ENCODE measurements around the gene PDHB. TPM values are rescaled to one million over a fixed set of nuclear protein-coding genes. Genes with fewer than 3 reads are reported as not detected.

The PDHB gene
- total RNA-seq, 1 donor from 2014 or later = 87.7 TPM

- Mint-ChIP-seq H3K9me3 (ENCODE audit: unreplicated experiment) (peaks cover 2% of the 10 kb centered on the region), H3K4me1 (ENCODE audit: low read depth, unreplicated experiment) (peaks cover 52% of the 10 kb centered on the region), H3K36me3 (ENCODE audit: low read depth, unreplicated experiment) (no peaks in the 10 kb centered on the region), H3K27me3 (ENCODE audit: low read depth, unreplicated experiment) (no peaks in the 10 kb centered on the region), H3K4me3 (ENCODE audit: unreplicated experiment) (no peak overlapping the region), H3K27ac (ENCODE audit: unreplicated experiment) (peak overlapping the region; percentile 41)
- no peaks in the 10 kb centered on the region for H3K27me3 ChIP-seq (ENCODE audit: insufficient read depth, low read length)
- peak; percentile 55 for FAIRE-seq
- peak overlapping the region; percentile 24 for H3K9ac ChIP-seq (ENCODE audit: low read length)
- H3K36me3 ChIP-seq (ENCODE audit: insufficient read depth, low read length) = no peaks in the 10 kb centered on the region
- no peaks in the 10 kb centered on the region for H3K9me3 ChIP-seq (ENCODE audit: insufficient read depth, low read depth, low read length)
- peak overlapping the region; percentile 98 for H3K27ac ChIP-seq (ENCODE audit: low read depth, low read length)
- H3K4me1 ChIP-seq (ENCODE audit: insufficient read depth, low read length) = peaks cover 50% of the 10 kb centered on the region
- H3K4me2 ChIP-seq (ENCODE audit: low read length) = no peak overlapping the region
- TF ChIP-seq EZH2 (IDR thresholded peaks at IDR 0.05; ENCODE audit: insufficient read depth, low read length) (no peak), CTCF (IDR thresholded peaks at IDR 0.05; ENCODE audit: insufficient read depth, low read depth, low read length) (no peak)
- no peak overlapping the region for H2AFZ ChIP-seq (ENCODE audit: low read depth, low read length)
- no peak overlapping the region for H3K4me3 ChIP-seq (ENCODE audit: insufficient read depth, low read depth, low read length)
- no peaks in the 10 kb centered on the region for H4K20me1 ChIP-seq (ENCODE audit: insufficient read depth, low read length)
- peak; percentile 79 for DNase-seq (ENCODE audit: low read depth)
- no peaks in the 10 kb centered on the region for H3K79me2 ChIP-seq (ENCODE audit: insufficient read depth, low read length)
Observed at GRCh38 chr3:58388550-58389091, 45.0 kb downstream of the PDHB start.

GRCh38 chr3:58387650-58388546 is 45.7 kb downstream of the PDHB start:
- peak overlapping the region; percentile 98 for H3K27ac ChIP-seq (ENCODE audit: low read depth, low read length)
- Mint-ChIP-seq H3K27ac (ENCODE audit: unreplicated experiment) (peak overlapping the region; percentile 96), H3K27me3 (ENCODE audit: low read depth, unreplicated experiment) (no peaks in the 10 kb centered on the region), H3K4me1 (ENCODE audit: low read depth, unreplicated experiment) (peaks cover 57% of the 10 kb centered on the region), H3K9me3 (ENCODE audit: unreplicated experiment) (peaks cover 2% of the 10 kb centered on the region), H3K4me3 (ENCODE audit: unreplicated experiment) (no peak overlapping the region), H3K36me3 (ENCODE audit: low read depth, unreplicated experiment) (no peaks in the 10 kb centered on the region)
- TF ChIP-seq EZH2 (IDR thresholded peaks at IDR 0.05; ENCODE audit: insufficient read depth, low read length) (no peak), CTCF (IDR thresholded peaks at IDR 0.05; ENCODE audit: insufficient read depth, low read depth, low read length) (no peak)
- H3K79me2 ChIP-seq (ENCODE audit: insufficient read depth, low read length) = no peaks in the 10 kb centered on the region
- no peaks in the 10 kb centered on the region for H3K9me3 ChIP-seq (ENCODE audit: insufficient read depth, low read depth, low read length)
- H3K4me2 ChIP-seq (ENCODE audit: low read length) = peak overlapping the region; percentile 34
- FAIRE-seq = peak; percentile 32
- H3K4me3 ChIP-seq (ENCODE audit: insufficient read depth, low read depth, low read length) = no peak overlapping the region
- peak overlapping the region; percentile 66 for H3K9ac ChIP-seq (ENCODE audit: low read length)
- H3K4me1 ChIP-seq (ENCODE audit: insufficient read depth, low read length) = peaks cover 56% of the 10 kb centered on the region
- H3K27me3 ChIP-seq (ENCODE audit: insufficient read depth, low read length) = no peaks in the 10 kb centered on the region
- H2AFZ ChIP-seq (ENCODE audit: low read depth, low read length) = no peak overlapping the region
- H3K36me3 ChIP-seq (ENCODE audit: insufficient read depth, low read length) = no peaks in the 10 kb centered on the region
- H4K20me1 ChIP-seq (ENCODE audit: insufficient read depth, low read length) = no peaks in the 10 kb centered on the region
- DNase-seq (ENCODE audit: low read depth) = no peak
